GM23338 (cell line): ENCODE results near the gene H1-8. TPM values are rescaled to one million over a fixed set of nuclear protein-coding genes. Genes with fewer than 3 reads are reported as not detected.

Experiments used
- ATAC-seq: fragments of 200-7000 bp; cut with Tn5 transposase; 3 replicates; pipeline ENCODE4 v1.9.1; 2020
- DNase-seq: peaks from one replicate; pipeline ENCODE4 v3.0.0-alpha.2; 2015; ENCODE audit warnings: low spot score
- H2AFZ ChIP-seq: fragments of 200-600 bp; sonication (generic); 2 replicates; pipeline ENCODE4 v1.8.0; 2016; ENCODE audit warnings: antibody characterized with exemption, mild to moderate bottlenecking, moderate library complexity
- H3F3A ChIP-seq: fragments of 200-600 bp; sonication (generic); replicated peaks from 2 replicates; pipeline ENCODE4 v1.8.0; 2017; ENCODE audit warnings: antibody characterized with exemption, mixed run types, low read depth
- H3K27ac ChIP-seq: fragments of 200-600 bp; sonication (generic); 2 replicates; pipeline ENCODE4 v1.6.1; 2016; ENCODE audit warnings: low read depth
- H3K27me3 ChIP-seq: fragments of 200-600 bp; sonication (generic); 2 replicates; pipeline ENCODE4 v1.8.0; 2016; ENCODE audit warnings: mild to moderate bottlenecking, mixed run types, moderate library complexity; ENCODE audit not compliant: insufficient read depth
- H3K36me3 ChIP-seq: fragments of 200-600 bp; sonication (generic); 2 replicates; pipeline ENCODE4 v1.8.0; 2016; ENCODE audit warnings: mild to moderate bottlenecking; ENCODE audit not compliant: insufficient read depth
- H3K4me1 ChIP-seq: fragments of 200-600 bp; sonication (generic); 2 replicates; pipeline ENCODE4 v1.8.0; 2016; ENCODE audit warnings: mild to moderate bottlenecking, moderate library complexity; ENCODE audit not compliant: insufficient read depth
- H3K4me2 ChIP-seq: fragments of 200-600 bp; sonication (generic); 2 replicates; pipeline ENCODE4 v1.7.1; 2017; ENCODE audit warnings: mixed run types
- H3K4me3 ChIP-seq: fragments of 200-600 bp; sonication (generic); 2 replicates; pipeline ENCODE4 v1.6.1; 2016; ENCODE audit warnings: mixed run types
- H3K79me2 ChIP-seq: fragments of 200-600 bp; sonication (generic); replicated peaks from 2 replicates; pipeline ENCODE4 v1.8.0; 2017; ENCODE audit warnings: mild to moderate bottlenecking; ENCODE audit not compliant: insufficient read depth
- H3K9me2 ChIP-seq: fragments of 200-600 bp; sonication (generic); 2 replicates; pipeline ENCODE4 v1.8.0; 2017; ENCODE audit not compliant: insufficient read depth
- H4K20me1 ChIP-seq: fragments of 200-600 bp; sonication (generic); replicated peaks from 2 replicates; pipeline ENCODE4 v1.8.0; 2017; ENCODE audit warnings: mild to moderate bottlenecking; ENCODE audit not compliant: insufficient read depth
- H3K27ac Mint-ChIP-seq: 2 replicates; pipeline ENCODE4 v1.8.0; 2020; ENCODE audit warnings: inconsistent platforms, mild to moderate bottlenecking, moderate library complexity, mixed read lengths
- H3K27me3 Mint-ChIP-seq: 3 replicates; pipeline ENCODE4 v1.8.0; 2022; ENCODE audit warnings: low read depth, mild to moderate bottlenecking, moderate library complexity, mixed read lengths, inconsistent platforms; ENCODE audit not compliant: insufficient read depth, poor library complexity
- H3K36me3 Mint-ChIP-seq: 3 replicates; pipeline ENCODE4 v1.8.0; 2021; ENCODE audit warnings: low read depth, mild to moderate bottlenecking, inconsistent platforms, moderate library complexity, mixed read lengths
- H3K4me1 Mint-ChIP-seq: 3 replicates; pipeline ENCODE4 v1.8.0; 2020; ENCODE audit warnings: mild to moderate bottlenecking, inconsistent platforms, mixed read lengths
- H3K4me3 Mint-ChIP-seq: 3 replicates; pipeline ENCODE4 v1.8.0; 2021; ENCODE audit warnings: moderate library complexity, mild to moderate bottlenecking, inconsistent platforms, mixed read lengths
- H3K9me3 Mint-ChIP-seq: 3 replicates; pipeline ENCODE4 v1.8.0; 2020; ENCODE audit warnings: moderate library complexity, mild to moderate bottlenecking, inconsistent platforms, mixed read lengths
- EZH2 ChIP-seq: fragments of 200-600 bp; sonication (generic); IDR thresholded peaks from one replicate; pipeline ENCODE4 v1.8.0; 2017; ENCODE audit warnings: antibody characterized with exemption, mild to moderate bottlenecking, low read depth; ENCODE audit not compliant: unreplicated experiment
- EZH2phosphoT487 ChIP-seq: fragments of 200-600 bp; sonication (generic); IDR thresholded peaks from one replicate; pipeline ENCODE4 v1.8.1; 2018; ENCODE audit warnings: antibody characterized with exemption; ENCODE audit not compliant: unreplicated experiment
- JUNB ChIP-seq: IDR thresholded peaks from one replicate; pipeline ENCODE4 v1.6.1; 2016; ENCODE audit warnings: antibody characterized with exemption; ENCODE audit not compliant: unreplicated experiment
- REST ChIP-seq: IDR thresholded peaks from one replicate; pipeline ENCODE4 v1.6.1; 2018; ENCODE audit warnings: antibody characterized with exemption; ENCODE audit not compliant: unreplicated experiment
- ZNF114 ChIP-seq: fragments of 250-450 bp; sonication (Bioruptor Pico); IDR thresholded peaks from 2 replicates; pipeline ENCODE4 v1.5.0; 2020; ENCODE audit warnings: mild to moderate bottlenecking, moderate library complexity
- polyA plus RNA-seq: library from polyadenylated mRNA; unstranded; fragments of >200 nt; fragmentation: Nextera tagmentation; extraction: Ambion mirVana; gene quantifications from 2 replicates; pipeline ENCODE4 v1.2.1, GENCODE V29; 2016
- total RNA-seq: library from RNA; depleted of rRNA; stranded (reverse); fragments of >200 nt; shearing (Covaris generic); gene quantifications from 2 replicates; pipeline ENCODE4 v1.2.3, GENCODE V29; 2014
- TF ChIP-seq, protein P1 (sequence below): fragments of 250-450 bp; sonication (Bioruptor Pico); IDR thresholded peaks from 2 replicates; pipeline ENCODE4 v1.5.0; 2020; ENCODE audit warnings: mild to moderate bottlenecking, moderate library complexity
- TF ChIP-seq, protein P2 (sequence below): IDR thresholded peaks from 2 replicates; pipeline ENCODE4 v1.6.1; 2016; ENCODE audit warnings: antibody characterized with exemption

H1-8 gene
- total and polyA plus RNA-seq, 2 experiments from 2014 or later, result not detected

- TF ChIP-seq, protein P1, sequence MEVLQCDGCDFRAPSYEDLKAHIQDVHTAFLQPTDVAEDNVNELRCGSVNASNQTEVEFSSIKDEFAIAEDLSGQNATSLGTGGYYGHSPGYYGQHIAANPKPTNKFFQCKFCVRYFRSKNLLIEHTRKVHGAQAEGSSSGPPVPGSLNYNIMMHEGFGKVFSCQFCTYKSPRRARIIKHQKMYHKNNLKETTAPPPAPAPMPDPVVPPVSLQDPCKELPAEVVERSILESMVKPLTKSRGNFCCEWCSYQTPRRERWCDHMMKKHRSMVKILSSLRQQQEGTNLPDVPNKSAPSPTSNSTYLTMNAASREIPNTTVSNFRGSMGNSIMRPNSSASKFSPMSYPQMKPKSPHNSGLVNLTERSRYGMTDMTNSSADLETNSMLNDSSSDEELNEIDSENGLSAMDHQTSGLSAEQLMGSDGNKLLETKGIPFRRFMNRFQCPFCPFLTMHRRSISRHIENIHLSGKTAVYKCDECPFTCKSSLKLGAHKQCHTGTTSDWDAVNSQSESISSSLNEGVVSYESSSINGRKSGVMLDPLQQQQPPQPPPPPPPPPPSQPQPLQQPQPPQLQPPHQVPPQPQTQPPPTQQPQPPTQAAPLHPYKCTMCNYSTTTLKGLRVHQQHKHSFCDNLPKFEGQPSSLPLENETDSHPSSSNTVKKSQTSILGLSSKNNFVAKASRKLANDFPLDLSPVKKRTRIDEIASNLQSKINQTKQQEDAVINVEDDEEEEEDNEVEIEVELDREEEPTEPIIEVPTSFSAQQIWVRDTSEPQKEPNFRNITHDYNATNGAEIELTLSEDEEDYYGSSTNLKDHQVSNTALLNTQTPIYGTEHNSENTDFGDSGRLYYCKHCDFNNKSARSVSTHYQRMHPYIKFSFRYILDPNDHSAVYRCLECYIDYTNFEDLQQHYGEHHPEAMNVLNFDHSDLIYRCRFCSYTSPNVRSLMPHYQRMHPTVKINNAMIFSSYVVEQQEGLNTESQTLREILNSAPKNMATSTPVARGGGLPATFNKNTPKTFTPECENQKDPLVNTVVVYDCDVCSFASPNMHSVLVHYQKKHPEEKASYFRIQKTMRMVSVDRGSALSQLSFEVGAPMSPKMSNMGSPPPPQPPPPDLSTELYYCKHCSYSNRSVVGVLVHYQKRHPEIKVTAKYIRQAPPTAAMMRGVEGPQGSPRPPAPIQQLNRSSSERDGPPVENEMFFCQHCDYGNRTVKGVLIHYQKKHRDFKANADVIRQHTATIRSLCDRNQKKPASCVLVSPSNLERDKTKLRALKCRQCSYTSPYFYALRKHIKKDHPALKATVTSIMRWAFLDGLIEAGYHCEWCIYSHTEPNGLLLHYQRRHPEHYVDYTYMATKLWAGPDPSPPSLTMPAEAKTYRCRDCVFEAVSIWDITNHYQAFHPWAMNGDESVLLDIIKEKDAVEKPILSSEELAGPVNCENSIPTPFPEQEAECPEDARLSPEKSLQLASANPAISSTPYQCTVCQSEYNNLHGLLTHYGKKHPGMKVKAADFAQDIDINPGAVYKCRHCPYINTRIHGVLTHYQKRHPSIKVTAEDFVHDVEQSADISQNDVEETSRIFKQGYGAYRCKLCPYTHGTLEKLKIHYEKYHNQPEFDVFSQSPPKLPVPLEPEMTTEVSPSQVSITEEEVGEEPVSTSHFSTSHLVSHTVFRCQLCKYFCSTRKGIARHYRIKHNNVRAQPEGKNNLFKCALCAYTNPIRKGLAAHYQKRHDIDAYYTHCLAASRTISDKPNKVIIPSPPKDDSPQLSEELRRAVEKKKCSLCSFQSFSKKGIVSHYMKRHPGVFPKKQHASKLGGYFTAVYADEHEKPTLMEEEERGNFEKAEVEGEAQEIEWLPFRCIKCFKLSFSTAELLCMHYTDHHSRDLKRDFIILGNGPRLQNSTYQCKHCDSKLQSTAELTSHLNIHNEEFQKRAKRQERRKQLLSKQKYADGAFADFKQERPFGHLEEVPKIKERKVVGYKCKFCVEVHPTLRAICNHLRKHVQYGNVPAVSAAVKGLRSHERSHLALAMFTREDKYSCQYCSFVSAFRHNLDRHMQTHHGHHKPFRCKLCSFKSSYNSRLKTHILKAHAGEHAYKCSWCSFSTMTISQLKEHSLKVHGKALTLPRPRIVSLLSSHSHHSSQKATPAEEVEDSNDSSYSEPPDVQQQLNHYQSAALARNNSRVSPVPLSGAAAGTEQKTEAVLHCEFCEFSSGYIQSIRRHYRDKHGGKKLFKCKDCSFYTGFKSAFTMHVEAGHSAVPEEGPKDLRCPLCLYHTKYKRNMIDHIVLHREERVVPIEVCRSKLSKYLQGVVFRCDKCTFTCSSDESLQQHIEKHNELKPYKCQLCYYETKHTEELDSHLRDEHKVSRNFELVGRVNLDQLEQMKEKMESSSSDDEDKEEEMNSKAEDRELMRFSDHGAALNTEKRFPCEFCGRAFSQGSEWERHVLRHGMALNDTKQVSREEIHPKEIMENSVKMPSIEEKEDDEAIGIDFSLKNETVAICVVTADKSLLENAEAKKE, result no peak
- TF ChIP-seq, protein P2, sequence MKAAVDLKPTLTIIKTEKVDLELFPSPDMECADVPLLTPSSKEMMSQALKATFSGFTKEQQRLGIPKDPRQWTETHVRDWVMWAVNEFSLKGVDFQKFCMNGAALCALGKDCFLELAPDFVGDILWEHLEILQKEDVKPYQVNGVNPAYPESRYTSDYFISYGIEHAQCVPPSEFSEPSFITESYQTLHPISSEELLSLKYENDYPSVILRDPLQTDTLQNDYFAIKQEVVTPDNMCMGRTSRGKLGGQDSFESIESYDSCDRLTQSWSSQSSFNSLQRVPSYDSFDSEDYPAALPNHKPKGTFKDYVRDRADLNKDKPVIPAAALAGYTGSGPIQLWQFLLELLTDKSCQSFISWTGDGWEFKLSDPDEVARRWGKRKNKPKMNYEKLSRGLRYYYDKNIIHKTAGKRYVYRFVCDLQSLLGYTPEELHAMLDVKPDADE, result no peak
- TF ChIP-seq REST, result no peak
Observed at GRCh38 chr3:129557548-129557894, 14.5 kb downstream of the H1-8 start (continued).

DNA sequence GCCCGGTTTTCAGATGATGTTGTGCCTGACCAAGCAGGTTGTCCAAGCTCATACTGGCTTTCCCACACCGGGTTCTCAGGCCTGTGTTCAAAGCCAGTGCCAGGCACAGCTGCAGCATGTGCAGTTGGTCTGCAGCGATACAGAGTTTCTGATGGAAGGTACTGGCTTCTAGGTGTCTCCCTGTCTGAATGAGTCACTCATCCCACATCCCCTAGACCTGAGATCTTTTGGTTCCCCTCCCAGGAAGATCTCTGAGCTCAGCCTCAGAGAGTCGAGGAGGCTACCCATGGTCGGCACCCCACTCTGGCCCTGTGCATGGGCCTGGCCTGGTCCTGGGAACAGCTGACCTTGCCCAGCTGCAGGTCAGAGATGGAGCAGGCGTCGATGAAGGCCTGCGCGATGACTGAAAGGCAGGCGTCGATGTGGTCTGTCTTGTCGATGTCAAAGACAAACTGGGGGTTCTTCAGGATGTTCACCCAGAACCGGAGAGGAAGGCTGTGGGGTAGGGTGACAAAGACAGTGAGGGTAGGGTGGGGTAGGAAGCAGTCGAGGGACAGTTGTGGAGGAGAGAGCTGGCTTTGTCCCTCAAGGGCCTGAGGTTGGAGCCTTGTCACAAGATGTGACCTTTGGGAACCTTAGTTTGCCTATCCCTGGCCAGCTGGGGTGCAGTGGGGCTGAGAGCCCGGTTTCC is 15.3 kb downstream of the H1-8 start:
- H3K4me3 Mint-ChIP-seq, result no peak overlapping the region
- no peak overlapping the region for H3K4me2 ChIP-seq
- H3K4me3 ChIP-seq, result no peak overlapping the region
- H3K4me1 Mint-ChIP-seq, result peaks cover 40% of the 10 kb centered on the region
- peaks cover 4% of the 10 kb centered on the region; the same call in 1 of the 3 replicates for H3K36me3 Mint-ChIP-seq
- H3K79me2 ChIP-seq, result no peaks in the 10 kb centered on the region
- no peaks in the 10 kb centered on the region for H3K27me3 ChIP-seq
- H4K20me1 ChIP-seq, result no peaks in the 10 kb centered on the region
- DNase-seq (no peak), ATAC-seq (no peak)
- H3K9me3 Mint-ChIP-seq, result no peaks in the 10 kb centered on the region
- no peaks in the 10 kb centered on the region for H3K36me3 ChIP-seq
- peak overlapping the region; percentile 57 for H3K27ac Mint-ChIP-seq
- no peak overlapping the region for H3K27ac ChIP-seq
- peaks cover 15% of the 10 kb centered on the region; the same call in 1 of the 2 replicates for H3K4me1 ChIP-seq
- no peaks in the 10 kb centered on the region for H3F3A ChIP-seq
- peaks cover 10% of the 10 kb centered on the region for H3K27me3 Mint-ChIP-seq
- H3K9me2 ChIP-seq, result no peaks in the 10 kb centered on the region
- no peak overlapping the region for H2AFZ ChIP-seq
- TF ChIP-seq EZH2 (no peak), EZH2phosphoT487 (no peak), ZNF114 (CRISPR knock-in tag) (no peak), JUNB (no peak)
